Measurements from ENCODE around the gene MAN2A2.

MAN2A2 gene

GRCh38 chr15:90946941-90947576, 44.0 kb downstream of the MAN2A2 start:
- no peak for DNase-seq (ENCODE audit: low spot score)

- DNase-seq (ENCODE audit: low spot score), result no peak
These were observed 44.7 kb downstream of the MAN2A2 start for GRCh38 chr15:90947577-90948357.

GRCh38 chr15:90948506-90948905, 45.4 kb downstream of the MAN2A2 start:
- DNase-seq (ENCODE audit: low spot score), result no peak

- no peak for DNase-seq (ENCODE audit: low spot score)
These were observed 47.0 kb downstream of the MAN2A2 start for GRCh38 chr15:90949979-90950675.

GRCh38 chr15:90950676-90951075, 47.6 kb downstream of the MAN2A2 start:
- no peak for DNase-seq (ENCODE audit: low spot score)

- no peak for DNase-seq (ENCODE audit: low spot score)
These were observed 50.0 kb downstream of the MAN2A2 start for GRCh38 chr15:90952901-90953677.

GRCh38 chr15:90953947-90954711, 51.0 kb downstream of the MAN2A2 start:
- no peak for DNase-seq (ENCODE audit: low spot score)

GRCh38 chr15:90954712-90955623, 51.9 kb downstream of the MAN2A2 start, which contains the start of gene RCCD1:
Gene RCCD1 (plus strand): TSS chr15:90954884. CDS start chr15:90956735, 1,851 bp downstream.
- DNase-seq (ENCODE audit: low spot score), result peak; percentile 99

GRCh38 chr15:90955624-90956273, 52.6 kb downstream of the MAN2A2 start:
- DNase-seq (ENCODE audit: low spot score), result no peak

- DNase-seq (ENCODE audit: low spot score), result peak; percentile 91
These were observed 53.4 kb downstream of the MAN2A2 start for GRCh38 chr15:90956274-90957030.

GRCh38 chr15:90957031-90957790, 54.1 kb downstream of the MAN2A2 start:
- DNase-seq (ENCODE audit: low spot score), result no peak

- DNase-seq (ENCODE audit: low spot score), result no peak
These were observed 54.7 kb downstream of the MAN2A2 start for GRCh38 chr15:90957791-90958190.

- no peak for DNase-seq (ENCODE audit: low spot score)
These were observed 56.0 kb downstream of the MAN2A2 start for GRCh38 chr15:90959028-90959595.

- no peak for DNase-seq (ENCODE audit: low spot score)
These were observed 56.8 kb downstream of the MAN2A2 start for GRCh38 chr15:90959894-90960293.

- DNase-seq (ENCODE audit: low spot score), result no peak
These were observed 57.4 kb downstream of the MAN2A2 start for GRCh38 chr15:90960298-90961091.

- no peak for DNase-seq (ENCODE audit: low spot score)
These were observed 58.9 kb downstream of the MAN2A2 start for GRCh38 chr15:90962021-90962420.

GRCh38 chr15:90966262-90966661, 63.2 kb downstream of the MAN2A2 start:
- DNase-seq (ENCODE audit: low spot score), result no peak

Measured in germinal center (tissue), 1 donor.